H1 (cell line): ENCODE data around the gene NDUFB10. TPM values are rescaled to one million over a fixed set of nuclear protein-coding genes. Genes with fewer than 3 reads are reported as not detected.

Source experiments
- CTCF ChIA-PET: fragments of 300-600 bp; sonication (Branson Sonifier 250); formaldehyde crosslinking; loops from one replicate; lab custom pipeline; 2021; ENCODE audit not compliant: partially characterized antibody; lab: Charles Lee
- POLR2A ChIA-PET: fragments of 300-600 bp; sonication (Branson Sonifier 250); formaldehyde crosslinking; loops from one replicate; lab custom pipeline; 2021; ENCODE audit warnings: inconsistent platforms; ENCODE audit not compliant: partially characterized antibody; lab: Charles Lee
- DNase-seq, 2 experiments: peaks; one replicate each; pipeline versions ENCODE4 v3.0.0 to v3.0.0-alpha.2; 2010 to 2022; ENCODE audit warnings: low spot score in 2 of 2, low read depth in 1 of 2, mixed read lengths in 1 of 2
- FAIRE-seq: peaks from 2 replicates; lab custom pipeline; 2011; peaks lifted over from hg19 to GRCh38; lab: Jason Lieb, UNC
- H2AFZ ChIP-seq: 2 replicates; pipeline ENCODE4 v1.8.1; 2012; ENCODE audit warnings: low read length, inconsistent platforms
- H2AK5ac ChIP-seq: 2 replicates; pipeline ENCODE4 v1.6.1; 2013; ENCODE audit warnings: low read depth, low read length
- H2BK120ac ChIP-seq: replicated peaks from 2 replicates; pipeline ENCODE3; 2013; ENCODE audit warnings: low read depth, low read length, inconsistent platforms
- H2BK12ac ChIP-seq: 2 replicates; pipeline ENCODE4 v1.6.1; 2013; ENCODE audit warnings: low read depth, low read length
- H2BK15ac ChIP-seq: 2 replicates; pipeline ENCODE4 v1.6.1; 2013; ENCODE audit warnings: low read length
- H2BK20ac ChIP-seq: 2 replicates; pipeline ENCODE4 v1.6.1; 2013; ENCODE audit warnings: low read length
- H2BK5ac ChIP-seq: 2 replicates; pipeline ENCODE4 v1.6.1; 2013; ENCODE audit warnings: low read depth, low read length
- H3K14ac ChIP-seq: 2 replicates; pipeline ENCODE4 v1.6.1; 2013; ENCODE audit warnings: inconsistent platforms; ENCODE audit not compliant: insufficient read length
- H3K18ac ChIP-seq: 2 replicates; pipeline ENCODE4 v1.6.1; 2013; ENCODE audit warnings: low read length; ENCODE audit errors: extremely low read depth
- H3K23ac ChIP-seq: 2 replicates; pipeline ENCODE4 v1.6.1; 2013; ENCODE audit warnings: inconsistent platforms; ENCODE audit not compliant: insufficient read length
- H3K23me2 ChIP-seq: 2 replicates; pipeline ENCODE4 v1.6.1; 2013; ENCODE audit warnings: low read depth, low read length
- H3K27ac ChIP-seq: 2 replicates; pipeline ENCODE4 v1.6.1; 2011; ENCODE audit warnings: low read depth, low read length, inconsistent platforms
- H3K27me3 ChIP-seq, 4 experiments: replicated peaks in 1 of 4; 1 replicate in 1 of 4; 2 replicates in 3 of 4; pipeline versions ENCODE4 v1.6.1 to v1.8.1; 2011 to 2013; ENCODE audit warnings: low read length in 3 of 4, mild to moderate bottlenecking in 3 of 4, inconsistent platforms in 2 of 4, mixed read lengths in 2 of 4, moderate library complexity in 1 of 4; ENCODE audit not compliant: control insufficient read depth in 3 of 4, insufficient read depth in 3 of 4; ENCODE audit errors: extremely low read depth in 1 of 4
- H3K36me3 ChIP-seq, 4 experiments: 2 replicates each; pipeline versions ENCODE4 v1.6.1 to v1.8.1; 2011 to 2013; ENCODE audit warnings: mild to moderate bottlenecking in 4 of 4, low read length in 3 of 4, moderate library complexity in 2 of 4, control low read depth in 1 of 4, inconsistent platforms in 1 of 4; ENCODE audit not compliant: insufficient read depth in 4 of 4, control insufficient read depth in 2 of 4
- H3K4ac ChIP-seq: replicated peaks from 2 replicates; pipeline ENCODE3; 2013; ENCODE audit warnings: low read length, low read depth, mixed read lengths, inconsistent platforms; ENCODE audit not compliant: insufficient read length
- H3K4me1 ChIP-seq, 4 experiments: replicated peaks in 1 of 4; 1 replicate in 1 of 4; 2 replicates in 3 of 4; pipeline versions ENCODE4 v1.6.1 to v1.8.1; 2011 to 2013; ENCODE audit warnings: low read length in 3 of 4, inconsistent platforms in 2 of 4, mixed read lengths in 1 of 4; ENCODE audit not compliant: insufficient read depth in 4 of 4, control insufficient read depth in 3 of 4
- H3K4me2 ChIP-seq, 2 experiments: 2 replicates each; pipeline versions ENCODE4 v1.6.1 to v1.8.1; 2011 to 2013; ENCODE audit warnings: low read depth in 2 of 2, low read length in 2 of 2, control low read depth in 1 of 2, inconsistent platforms in 1 of 2, mild to moderate bottlenecking in 1 of 2; ENCODE audit not compliant: insufficient read depth in 1 of 2
- H3K4me3 ChIP-seq, 4 experiments: fragments of 200-600, 300-600 bp in 1 of 4; sonication (generic), shearing (Covaris generic), sonication (Bioruptor Twin) in 1 of 4; 2 replicates each; pipeline versions ENCODE4 v1.5.1 to v1.8.1; 2011 to 2016; ENCODE audit warnings: low read length in 4 of 4, low read depth in 3 of 4, control low read depth in 2 of 4, inconsistent platforms in 2 of 4, mild to moderate bottlenecking in 2 of 4, mixed read lengths in 1 of 4, moderate library complexity in 1 of 4; ENCODE audit not compliant: insufficient read depth in 2 of 4; ENCODE audit errors: extremely low read depth in 1 of 4
- H3K56ac ChIP-seq: replicated peaks from 2 replicates; pipeline ENCODE3; 2013; ENCODE audit warnings: low read depth, mild to moderate bottlenecking, mixed read lengths, low read length, inconsistent platforms; ENCODE audit not compliant: insufficient read length
- H3K79me1 ChIP-seq: 2 replicates; pipeline ENCODE4 v1.6.1; 2013; ENCODE audit warnings: low read depth, low read length, control low read depth
- H3K79me2 ChIP-seq, 2 experiments: 2 replicates each; pipeline versions ENCODE4 v1.6.1 to v1.8.1; 2012 to 2013; ENCODE audit warnings: low read length in 2 of 2, mild to moderate bottlenecking in 2 of 2, inconsistent platforms in 1 of 2; ENCODE audit not compliant: insufficient read depth in 2 of 2, control insufficient read depth in 1 of 2
- H3K9ac ChIP-seq, 4 experiments: replicated peaks in 1 of 4; 1 replicate in 1 of 4; 2 replicates in 3 of 4; pipeline versions ENCODE4 v1.6.1 to v1.8.1; 2011 to 2013; ENCODE audit warnings: low read depth in 3 of 4, low read length in 3 of 4, control low read depth in 2 of 4, mild to moderate bottlenecking in 2 of 4, moderate library complexity in 2 of 4, inconsistent platforms in 1 of 4; ENCODE audit errors: extremely low read depth in 1 of 4
- H3K9me3 ChIP-seq, 2 experiments: 2 replicates each; pipeline versions ENCODE4 v1.6.1 to v1.8.1; 2012 to 2013; ENCODE audit warnings: mild to moderate bottlenecking in 2 of 2, moderate library complexity in 2 of 2, control low read depth in 1 of 2, inconsistent platforms in 1 of 2, low read depth in 1 of 2, low read length in 1 of 2, mixed read lengths in 1 of 2; ENCODE audit not compliant: insufficient read depth in 2 of 2
- H4K20me1 ChIP-seq, 2 experiments: replicated peaks in 1 of 2; 2 replicates each; pipeline versions ENCODE3 to v1.8.1; 2011 to 2013; ENCODE audit warnings: inconsistent platforms in 2 of 2, low read length in 2 of 2, mild to moderate bottlenecking in 1 of 2; ENCODE audit not compliant: insufficient read depth in 2 of 2, control insufficient read depth in 1 of 2
- H4K5ac ChIP-seq: 2 replicates; pipeline ENCODE4 v1.6.1; 2013; ENCODE audit warnings: low read length, low read depth, mixed read lengths, inconsistent platforms; ENCODE audit not compliant: insufficient read length
- H4K8ac ChIP-seq: 2 replicates; pipeline ENCODE4 v1.8.0; 2013; ENCODE audit warnings: mild to moderate bottlenecking, moderate library complexity, low read length, inconsistent platforms; ENCODE audit not compliant: insufficient read depth; ENCODE audit errors: extremely low read depth
- H4K91ac ChIP-seq: replicated peaks from 2 replicates; pipeline ENCODE3; 2013; ENCODE audit warnings: low read length, mixed read lengths, inconsistent platforms; ENCODE audit not compliant: insufficient read length
- CBX5 ChIP-seq: fragments of 300-800, 300-1000 bp; sonication (generic); IDR thresholded peaks from 2 replicates; pipeline ENCODE4 v1.7.1; 2016; ENCODE audit warnings: antibody characterized with exemption, low read length, low read depth
- CTCF ChIP-seq, 3 experiments: IDR thresholded peaks; 1 replicate in 2 of 3; 2 replicates in 1 of 3; pipeline versions ENCODE4 v1.5.1 to v1.6.1; 2011; ENCODE audit warnings: low read length in 3 of 3, mild to moderate bottlenecking in 3 of 3, inconsistent platforms in 2 of 3, low read depth in 1 of 3, moderate library complexity in 1 of 3; ENCODE audit not compliant: insufficient read depth in 1 of 3; ENCODE audit errors: control extremely low read depth in 1 of 3
- NANOG ChIP-seq: IDR thresholded peaks from 2 replicates; pipeline ENCODE4 v1.6.1; 2011; ENCODE audit warnings: low read length, low read depth, mild to moderate bottlenecking, inconsistent platforms; ENCODE audit not compliant: insufficient read depth, poor library complexity, severe bottlenecking
- WGBS, 2 experiments: shearing (Covaris generic) in 1 of 2; methylation state at CpG; one replicate each; pipeline versions ENCODE4 v1.1.6 to v1.1.7; 2013 to 2015; ENCODE audit warnings: low lambda C conversion rate in 2 of 2, mixed read lengths in 2 of 2, inconsistent platforms in 1 of 2, low coverage in 1 of 2, missing lambda C conversion rate in 1 of 2; ENCODE audit not compliant: insufficient replicate concordance in 2 of 2, insufficient coverage in 1 of 2, insufficient read length in 1 of 2; ENCODE audit errors: extremely low coverage in 1 of 2, missing lambda C conversion rate in 1 of 2; 5-methylcytosine and 5-hydroxymethylcytosine counted together
- polyA plus RNA-seq, 7 experiments: library from polyadenylated mRNA; depleted of rRNA in 3 of 7; stranded (reverse) in 5 of 7; unstranded in 2 of 7; fragments of >200 nt in 5 of 7; fragments of 200-250 nt in 2 of 7; gene quantifications; 1 replicate in 5 of 7; 2 replicates in 1 of 7; 4 replicates in 1 of 7; pipeline versions ENCODE4 v1.2.1 to v1.2.3, GENCODE V29; 2011 to 2013; ENCODE audit warnings: missing spikeins in 2 of 7, mixed read lengths in 2 of 7
- total RNA-seq: library from RNA; stranded (reverse); fragmentation: NEBNext Ultra II Directional; extraction: Animal tissue kit (Norgen Biotek cat#: 25700); gene quantifications from 2 replicates; pipeline ENCODE4 v1.2.1, GENCODE V29; 2021

Gene NDUFB10
- total and polyA plus RNA-seq, 2 of the 8 experiments (the other 6 are each of a cell fraction or from before 2014, with no cell fraction given): 183 to 194 TPM

GRCh38 chr16:1946495-1947368 is 12.6 kb upstream of the NDUFB10 start:
- no peak for FAIRE-seq
- Histone ChIP-seq H3K4me3 (no peak overlapping the region), H3K4me2 (no peak overlapping the region), H3K4me1 (peaks cover 0 to 10% (median 6%) of the 10 kb centered on the region in 4 experiments; a peak in 5 of 7 replicates), H3K23me2 (peaks cover 6% of the 10 kb centered on the region; the same call in 1 of the 2 replicates), H4K5ac (no peak overlapping the region), H4K20me1 (peaks cover 0 to 4% of the 10 kb centered on the region in 2 experiments), H2AFZ (no peak overlapping the region), H3K4ac (no peak overlapping the region), H2BK15ac (no peak overlapping the region), H4K91ac (peak overlapping the region; percentile 54), H4K8ac (peak overlapping the region; percentile 62), H3K79me1 (no peaks in the 10 kb centered on the region), H2BK20ac (no peak overlapping the region), H3K36me3 (no peaks in the 10 kb centered on the region), H3K27me3 (peaks cover 0 to 2% (median 0%) of the 10 kb centered on the region in 4 experiments; a peak in 1 of 7 replicates), H3K23ac (no peak overlapping the region), H3K56ac (no peak overlapping the region), H2BK12ac (no peak overlapping the region), H3K27ac (no peak overlapping the region), H2BK120ac (no peak overlapping the region), H3K9me3 (no peaks in the 10 kb centered on the region), H3K18ac (no peak overlapping the region), H2AK5ac (no peak overlapping the region), H2BK5ac (no peak overlapping the region), H3K14ac (no peak overlapping the region), H3K79me2 (no peaks in the 10 kb centered on the region), H3K9ac (no peak overlapping the region)
- WGBS, 2 experiments: 91% methylated on average over 35 of the region's 38 CpGs; no CpG with 5 or more reads in 1 of the 2 experiments
- no peak for DNase-seq
- ChIA-PET CTCF (interaction anchor here (0.7 to 2.9 kb wide), 13 partner anchors 12 to 221 kb away, joined by 3 to 14 read pairs (median 3); partner anchors contain the start of gene NDUFB10), POLR2A (interaction anchor here (0.8 to 11.7 kb wide), 4 partner anchors 13 to 35 kb away, joined by 3 to 336 read pairs (median 4); partner anchors contain the start of genes NDUFB10, NOXO1, RNF151 and RPL3L)
- TF ChIP-seq CBX5 (no peak), CTCF (IDR thresholded peaks at IDR 0.05; ENCODE audit: control extremely low read depth in 1 of 3, insufficient read depth in 1 of 3, low read depth in 1 of 3, low read length in 3 of 3) (peak in 2 of 3 experiments; percentile 25 to 32; a peak in 2 of 4 replicates), NANOG (no peak)
